ENCODE results near the gene PARK7.
A peak's percentile ranks its signal among the peaks of the same experiment; 100 is the strongest.

The PARK7 gene

DNA sequence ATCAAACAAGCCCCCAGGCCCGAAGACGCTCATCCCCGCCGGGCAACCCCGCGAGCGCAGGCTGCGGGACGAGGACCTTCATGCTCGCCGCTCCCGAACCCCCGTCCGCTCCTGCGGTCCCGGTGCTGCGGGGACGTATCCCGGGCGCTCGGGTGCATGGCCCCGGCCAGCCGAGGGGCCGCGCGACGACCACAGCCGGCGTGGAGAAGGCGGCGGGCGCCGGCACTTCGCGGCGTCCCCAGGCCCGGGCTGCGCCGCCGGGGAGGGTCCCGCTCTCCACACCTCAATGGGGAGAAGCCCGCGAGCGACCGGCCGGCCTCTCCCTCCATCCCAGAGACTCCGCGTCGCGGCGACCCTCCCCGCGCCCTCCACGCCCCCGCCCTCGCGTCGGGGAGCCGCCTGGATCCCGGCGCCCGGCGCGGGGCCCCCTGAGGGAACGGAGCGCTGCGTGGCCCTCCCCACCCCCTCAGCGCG, 64.2 kb downstream of the PARK7 start:
- no peaks in the 10 kb centered on the region for H3K36me3 ChIP-seq (ENCODE audit: insufficient read depth)
- peak overlapping the region; percentile 67 for H3K4me2 ChIP-seq

DNA sequence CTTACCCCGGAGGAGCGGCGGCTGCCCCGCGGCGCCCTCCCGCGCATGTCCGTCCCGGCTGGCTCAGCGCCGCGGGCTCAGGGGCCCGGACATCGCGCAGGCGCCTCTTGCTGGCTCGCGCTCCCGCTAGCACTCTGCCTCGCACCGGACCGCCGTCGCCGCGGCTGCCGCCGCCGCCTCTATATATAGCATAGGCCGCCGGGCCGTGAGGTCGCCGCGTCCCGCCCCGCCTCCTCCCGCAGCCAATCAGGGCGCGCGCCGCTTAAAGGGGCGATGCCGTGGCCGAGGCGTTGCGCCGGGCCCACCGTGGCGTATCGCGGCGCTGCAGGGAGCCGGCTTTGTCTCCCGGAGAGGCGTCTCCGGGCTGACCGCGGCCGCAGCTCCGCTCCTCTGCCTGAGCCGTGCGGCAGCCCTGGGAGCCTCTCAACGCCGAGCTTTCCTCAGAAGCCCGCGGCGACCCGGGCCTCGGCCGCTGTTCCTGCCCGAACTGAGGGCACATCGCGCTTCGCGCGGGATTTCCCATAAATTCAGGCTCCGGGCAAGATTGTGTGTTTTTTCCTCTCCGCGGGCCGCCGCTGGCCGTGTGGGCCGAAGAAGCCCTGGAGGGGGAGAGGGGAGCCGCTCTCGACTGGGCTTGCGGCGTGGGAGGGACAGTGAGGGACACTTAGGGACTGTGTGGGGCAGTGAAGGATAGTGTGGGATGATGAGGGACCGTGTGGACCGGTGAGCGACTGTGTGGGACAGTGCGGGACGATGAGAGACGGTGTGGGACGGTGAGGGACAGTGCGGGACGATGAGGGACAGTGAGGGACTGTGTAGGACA, 64.9 kb downstream of the PARK7 start, which contains the start of gene ERRFI1:
ERRFI1 (minus strand) TSS at position 157 of the 823 bp plus-strand sequence. CDS start 10,690 bp downstream, outside the sequence.
- Histone ChIP-seq H2AFZ (ENCODE audit: low read depth) (peak within 1 kb of the TSS; percentile 80), H3K9ac (peak within 1 kb of the TSS; percentile 40; the same call in 1 of the 2 replicates), H3K4me1 (ENCODE audit: low read depth, poor library complexity, severe bottlenecking) (peaks cover 8% of the 10 kb centered on the region), H3K36me3 (ENCODE audit: insufficient read depth) (no peaks in the 10 kb centered on the region), H4K20me1 (ENCODE audit: insufficient read depth) (no peaks in the 10 kb centered on the region), H3K27ac (no peak within 1 kb of the TSS), H3K4me2 (peak within 1 kb of the TSS; percentile 67), H3K27me3 (ENCODE audit: insufficient read depth, low read depth) (no peaks in the 10 kb centered on the region; the same call in 1 of the 2 replicates), H3K79me2 (ENCODE audit: insufficient read depth, low read depth) (no peaks in the 10 kb centered on the region), H3K4me3 (IDR thresholded peaks at IDR 0.05; ENCODE audit: insufficient read depth, low read depth, low read length) (peak within 1 kb of the TSS; percentile 62)
- TF ChIP-seq, protein P1, sequence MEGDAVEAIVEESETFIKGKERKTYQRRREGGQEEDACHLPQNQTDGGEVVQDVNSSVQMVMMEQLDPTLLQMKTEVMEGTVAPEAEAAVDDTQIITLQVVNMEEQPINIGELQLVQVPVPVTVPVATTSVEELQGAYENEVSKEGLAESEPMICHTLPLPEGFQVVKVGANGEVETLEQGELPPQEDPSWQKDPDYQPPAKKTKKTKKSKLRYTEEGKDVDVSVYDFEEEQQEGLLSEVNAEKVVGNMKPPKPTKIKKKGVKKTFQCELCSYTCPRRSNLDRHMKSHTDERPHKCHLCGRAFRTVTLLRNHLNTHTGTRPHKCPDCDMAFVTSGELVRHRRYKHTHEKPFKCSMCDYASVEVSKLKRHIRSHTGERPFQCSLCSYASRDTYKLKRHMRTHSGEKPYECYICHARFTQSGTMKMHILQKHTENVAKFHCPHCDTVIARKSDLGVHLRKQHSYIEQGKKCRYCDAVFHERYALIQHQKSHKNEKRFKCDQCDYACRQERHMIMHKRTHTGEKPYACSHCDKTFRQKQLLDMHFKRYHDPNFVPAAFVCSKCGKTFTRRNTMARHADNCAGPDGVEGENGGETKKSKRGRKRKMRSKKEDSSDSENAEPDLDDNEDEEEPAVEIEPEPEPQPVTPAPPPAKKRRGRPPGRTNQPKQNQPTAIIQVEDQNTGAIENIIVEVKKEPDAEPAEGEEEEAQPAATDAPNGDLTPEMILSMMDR (conservative IDR thresholded peaks at IDR 0.05; ENCODE audit: low read depth, low read length): no peak

More for the DNA sequence above, 64.2 kb downstream of the PARK7 start:
- Histone ChIP-seq H4K20me1 (ENCODE audit: insufficient read depth) (no peaks in the 10 kb centered on the region), H3K9ac (peak overlapping the region; percentile 40; the same call in 1 of the 2 replicates), H3K4me3 (IDR thresholded peaks at IDR 0.05; ENCODE audit: insufficient read depth, low read depth, low read length) (peak overlapping the region; percentile 62), H3K27me3 (ENCODE audit: insufficient read depth, low read depth) (no peaks in the 10 kb centered on the region; the same call in 1 of the 2 replicates), H3K4me1 (ENCODE audit: low read depth, poor library complexity, severe bottlenecking) (peaks cover 8% of the 10 kb centered on the region), H2AFZ (ENCODE audit: low read depth) (peak overlapping the region; percentile 80), H3K27ac (no peak overlapping the region), H3K79me2 (ENCODE audit: insufficient read depth, low read depth) (no peaks in the 10 kb centered on the region)
- TF ChIP-seq, protein P1 (conservative IDR thresholded peaks at IDR 0.05; ENCODE audit: low read depth, low read length): no peak

DNA sequence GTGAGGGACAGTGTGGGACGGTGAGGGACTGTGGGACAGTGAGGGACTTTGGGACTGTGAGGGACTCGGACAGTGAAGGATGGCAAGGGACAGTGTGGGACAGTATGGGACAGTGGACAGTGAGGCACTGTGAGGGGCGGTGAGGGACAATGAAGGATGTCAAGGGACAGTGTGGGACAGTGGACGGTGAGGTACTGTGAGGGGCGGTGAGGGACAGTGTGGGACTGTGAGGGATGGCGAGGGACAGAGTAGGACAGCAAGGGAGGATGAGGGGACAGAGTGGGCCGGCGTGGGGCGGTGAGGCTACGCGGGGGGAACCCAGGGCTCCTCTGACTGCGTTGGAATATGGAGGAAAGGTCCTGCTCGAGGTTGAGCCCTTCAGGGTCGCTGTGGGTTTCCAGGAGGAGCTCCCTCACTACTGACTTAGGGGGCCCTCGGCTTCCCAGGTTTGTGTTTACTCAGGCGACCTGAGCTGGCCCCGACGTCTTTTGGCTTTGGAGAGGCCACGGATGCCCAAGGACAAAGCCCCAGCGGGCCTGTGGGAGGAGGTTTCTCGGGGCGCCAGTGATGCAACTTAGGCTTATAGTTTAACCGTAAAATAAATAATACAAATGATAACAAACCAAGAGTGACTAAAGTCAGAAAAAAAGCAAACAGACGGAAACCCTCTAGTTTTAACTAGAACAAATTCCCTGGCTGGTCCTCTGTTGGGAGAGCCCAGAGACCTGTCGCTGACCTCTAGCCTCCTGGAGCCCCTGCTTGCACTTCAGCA, 65.7 kb downstream of the PARK7 start:
- Histone ChIP-seq H2AFZ (ENCODE audit: low read depth) (peak overlapping the region; percentile 80; the same call in 1 of the 2 replicates), H3K36me3 (ENCODE audit: insufficient read depth) (no peaks in the 10 kb centered on the region), H3K4me2 (no peak overlapping the region), H3K27ac (no peak overlapping the region), H3K4me1 (ENCODE audit: low read depth, poor library complexity, severe bottlenecking) (peaks cover 8% of the 10 kb centered on the region), H3K4me3 (IDR thresholded peaks at IDR 0.05; ENCODE audit: insufficient read depth, low read depth, low read length) (no peak overlapping the region), H3K9ac (no peak overlapping the region), H4K20me1 (ENCODE audit: insufficient read depth) (no peaks in the 10 kb centered on the region), H3K27me3 (ENCODE audit: insufficient read depth, low read depth) (no peaks in the 10 kb centered on the region; the same call in 1 of the 2 replicates), H3K79me2 (ENCODE audit: insufficient read depth, low read depth) (no peaks in the 10 kb centered on the region)
- TF ChIP-seq, protein P1 (conservative IDR thresholded peaks at IDR 0.05; ENCODE audit: low read depth, low read length): no peak

DNA sequence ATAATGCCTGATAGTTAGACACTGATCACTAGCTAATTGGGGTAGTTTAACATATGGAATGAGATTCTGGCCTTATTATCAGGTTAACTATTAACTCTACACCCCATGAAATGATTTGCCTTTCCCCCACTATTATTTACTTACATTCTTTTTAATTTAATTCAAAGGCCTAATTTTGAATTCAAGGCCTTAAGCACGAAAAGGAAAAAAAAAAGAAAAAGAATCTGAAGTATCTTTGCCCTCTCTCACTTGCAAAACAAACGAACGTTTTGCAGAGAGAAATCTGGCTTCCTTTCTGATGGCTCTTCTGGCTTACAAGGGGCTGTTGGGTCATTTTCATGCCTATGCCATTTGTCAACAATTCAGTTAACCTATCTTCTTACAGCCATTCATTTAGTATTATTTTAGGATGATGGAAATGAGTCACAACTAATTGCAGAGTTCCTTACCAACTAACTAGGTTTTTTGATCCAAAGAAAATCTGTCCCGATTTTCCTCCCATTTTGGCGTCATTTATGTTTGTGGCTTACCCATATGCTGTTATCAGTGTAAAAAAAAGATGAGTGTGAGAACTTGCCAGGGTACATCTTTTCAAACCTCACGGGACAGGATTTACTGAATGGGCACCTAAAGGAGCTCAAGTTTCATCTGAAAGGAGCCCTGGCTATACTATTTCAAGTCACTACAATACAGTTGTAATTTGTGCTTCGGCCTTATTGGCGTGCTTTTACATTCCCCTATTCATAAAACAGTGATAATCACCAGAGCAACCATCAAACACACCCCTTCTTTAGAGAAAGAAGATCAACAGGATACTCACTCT, 66.4 kb downstream of the PARK7 start:
- Histone ChIP-seq H3K27ac (no peak overlapping the region), H3K4me2 (no peak overlapping the region), H3K36me3 (ENCODE audit: insufficient read depth) (no peaks in the 10 kb centered on the region), H4K20me1 (ENCODE audit: insufficient read depth) (no peaks in the 10 kb centered on the region), H3K4me1 (ENCODE audit: low read depth, poor library complexity, severe bottlenecking) (peaks cover 8% of the 10 kb centered on the region), H3K4me3 (IDR thresholded peaks at IDR 0.05; ENCODE audit: insufficient read depth, low read depth, low read length) (no peak overlapping the region), H2AFZ (ENCODE audit: low read depth) (no peak overlapping the region), H3K27me3 (ENCODE audit: insufficient read depth, low read depth) (no peaks in the 10 kb centered on the region; the same call in 1 of the 2 replicates), H3K79me2 (ENCODE audit: insufficient read depth, low read depth) (no peaks in the 10 kb centered on the region), H3K9ac (no peak overlapping the region)
- TF ChIP-seq, protein P1 (conservative IDR thresholded peaks at IDR 0.05; ENCODE audit: low read depth, low read length): no peak

Data from KMS-11 (cell line).